ENCODE results near the gene GALT. TPM values are rescaled to one million over a fixed set of nuclear protein-coding genes. Genes with fewer than 3 reads are reported as not detected.

Gene GALT
- total and polyA plus RNA-seq, 2 experiments from 2014 or later = 31.5 to 35.1 TPM

- H3K4me2 ChIP-seq = peak overlapping the region; percentile 100
- peaks cover 15% of the 10 kb centered on the region for H3K9me3 Mint-ChIP-seq
- no peaks in the 10 kb centered on the region for H3F3A ChIP-seq (replicated peaks; ENCODE audit: low read depth)
- ATAC-seq (peak; percentile 77), DNase-seq (ENCODE audit: low spot score) (peak; percentile 99)
- H4K20me1 ChIP-seq (replicated peaks; ENCODE audit: insufficient read depth) = peaks cover 3% of the 10 kb centered on the region; the same call in 1 of the 2 replicates
- H2AFZ ChIP-seq = peak overlapping the region; percentile 99
- peaks cover 14% of the 10 kb centered on the region for H3K27me3 Mint-ChIP-seq (ENCODE audit: insufficient read depth, low read depth, poor library complexity)
- no peaks in the 10 kb centered on the region for H3K36me3 ChIP-seq (ENCODE audit: insufficient read depth)
- H3K9me2 ChIP-seq (ENCODE audit: insufficient read depth) = no peaks in the 10 kb centered on the region
- peaks cover 8% of the 10 kb centered on the region for H3K4me1 Mint-ChIP-seq
- H3K79me2 ChIP-seq (replicated peaks; ENCODE audit: insufficient read depth) = peaks cover 8% of the 10 kb centered on the region; the same call in 1 of the 2 replicates
- TF ChIP-seq EZH2phosphoT487 (IDR thresholded peaks at IDR 0.05; ENCODE audit: unreplicated experiment) (no peak), CTCF (conservative IDR thresholded peaks at IDR 0.05; ENCODE audit: low read depth in 2 of 2) (no peak), CREB1 (CRISPR knock-in tag; IDR thresholded peaks at IDR 0.05; ENCODE audit: low read depth) (peak; percentile 97), POLR2AphosphoS5 (IDR thresholded peaks at IDR 0.05; ENCODE audit: low read depth) (peak; percentile 84), JUNB (IDR thresholded peaks at IDR 0.05; ENCODE audit: unreplicated experiment) (no peak)
- H3K27me3 ChIP-seq (ENCODE audit: insufficient read depth) = no peaks in the 10 kb centered on the region
- peak overlapping the region; percentile 99 for H3K27ac ChIP-seq (ENCODE audit: low read depth)
- H3K4me1 ChIP-seq (ENCODE audit: insufficient read depth) = peaks cover 3% of the 10 kb centered on the region
- H3K27ac Mint-ChIP-seq = peak overlapping the region; percentile 98
- H3K4me3 Mint-ChIP-seq = peak overlapping the region; percentile 82
- peaks cover 27% of the 10 kb centered on the region for H3K36me3 Mint-ChIP-seq (ENCODE audit: low read depth)
- H3K4me3 ChIP-seq = peak overlapping the region; percentile 98
Measured at GRCh38 chr9:34665381-34666250, 19.1 kb downstream of the GALT start.

GRCh38 chr9:34669809-34670562, 23.5 kb downstream of the GALT start:
- no peaks in the 10 kb centered on the region for H3K9me2 ChIP-seq (ENCODE audit: insufficient read depth)
- Mint-ChIP-seq H3K9me3 (peaks cover 15% of the 10 kb centered on the region), H3K27me3 (ENCODE audit: insufficient read depth, low read depth, poor library complexity) (peaks cover 9% of the 10 kb centered on the region), H3K4me3 (no peak overlapping the region), H3K27ac (no peak overlapping the region), H3K4me1 (peaks cover 3% of the 10 kb centered on the region; the same call in 1 of the 3 replicates), H3K36me3 (ENCODE audit: low read depth) (peaks cover 27% of the 10 kb centered on the region)
- H3K27ac ChIP-seq (ENCODE audit: low read depth) = no peak overlapping the region
- no peaks in the 10 kb centered on the region for H3F3A ChIP-seq (replicated peaks; ENCODE audit: low read depth)
- H3K4me1 ChIP-seq (ENCODE audit: insufficient read depth) = no peaks in the 10 kb centered on the region
- no peak for ATAC-seq
- DNase-seq (ENCODE audit: low spot score) = no peak
- H3K4me3 ChIP-seq = no peak overlapping the region
- no peaks in the 10 kb centered on the region for H3K36me3 ChIP-seq (ENCODE audit: insufficient read depth)
- peaks cover 8% of the 10 kb centered on the region; the same call in 1 of the 2 replicates for H3K79me2 ChIP-seq (replicated peaks; ENCODE audit: insufficient read depth)
- H4K20me1 ChIP-seq (replicated peaks; ENCODE audit: insufficient read depth) = peaks cover 3% of the 10 kb centered on the region; the same call in 1 of the 2 replicates
- H2AFZ ChIP-seq = no peak overlapping the region
- H3K4me2 ChIP-seq = no peak overlapping the region
- H3K27me3 ChIP-seq (ENCODE audit: insufficient read depth) = no peaks in the 10 kb centered on the region
- TF ChIP-seq POLR2AphosphoS5 (IDR thresholded peaks at IDR 0.05; ENCODE audit: low read depth) (no peak), NANOG (IDR thresholded peaks at IDR 0.05; ENCODE audit: borderline replicate concordance) (no peak)
